GM12878 (cell line): Measurements from ENCODE around the gene COL20A1. TPM values are rescaled to one million over a fixed set of nuclear protein-coding genes. Genes with fewer than 3 reads are reported as not detected.

ENCODE experiments used
- ATAC-seq: fragments of 200-7000 bp; cut with Tn5 transposase; 3 replicates; pipeline ENCODE4 v1.9.1; 2020; ENCODE audit warnings: mild to moderate bottlenecking, moderate library complexity
- BruUV-seq: library from RNA; stranded (reverse); fragments of 400-500 nt; replicated peaks from 2 replicates; lab custom pipeline; 2021; lab: Mats Ljungman, UMichigan
- CTCF ChIA-PET: fragments of 300-600 bp; sonication (Branson Sonifier 250); formaldehyde crosslinking; extraction: SDS; loops from one replicate; lab custom pipeline; 2021; ENCODE audit warnings: inconsistent platforms; lab: Yijun Ruan, JAX
- POLR2A ChIA-PET: fragments of 350-600 bp; formaldehyde crosslinking; extraction: SDS; loops from one replicate; lab custom pipeline; 2021; ENCODE audit warnings: inconsistent platforms; lab: Charles Lee
- RAD21 ChIA-PET: fragments of 300-600 bp; sonication (Branson Sonifier 250); formaldehyde crosslinking; loops from one replicate; lab custom pipeline; 2023; ENCODE audit warnings: antibody characterized with exemption; ENCODE audit not compliant: unreplicated experiment; lab: Charles Lee
- SMC1A ChIA-PET: fragments of 300-600 bp; sonication (Branson Sonifier 250); formaldehyde crosslinking; loops from one replicate; lab custom pipeline; 2023; ENCODE audit not compliant: unreplicated experiment, uncharacterized antibody; lab: Charles Lee
- DNase-seq: peaks from one replicate; pipeline ENCODE4 v3.0.0-alpha.2; 2011; ENCODE audit warnings: low read depth, low spot score
- FAIRE-seq: peaks from 3 replicates; lab custom pipeline; 2011; peaks lifted over from hg19 to GRCh38; lab: Jason Lieb, UNC
- H2AFZ ChIP-seq: 2 replicates; pipeline ENCODE4 v1.6.0; 2011; ENCODE audit warnings: low read depth, low read length, control low read depth; ENCODE audit not compliant: control insufficient read depth
- H3K27ac ChIP-seq: 2 replicates; pipeline ENCODE4 v1.5.1; 2011; ENCODE audit warnings: control low read depth; ENCODE audit not compliant: control insufficient read depth, insufficient read depth
- H3K27me3 ChIP-seq, 2 experiments: replicated peaks in 1 of 2; 2 replicates each; pipeline versions ENCODE4 v1.6.0 to v1.6.1; 2011; ENCODE audit warnings: low read length in 1 of 2; ENCODE audit not compliant: control insufficient read depth in 2 of 2, insufficient read depth in 2 of 2
- H3K36me3 ChIP-seq, 2 experiments: 2 replicates each; pipeline ENCODE4 v1.5.1; 2011; ENCODE audit warnings: low read length in 1 of 2; ENCODE audit not compliant: control insufficient read depth in 2 of 2, insufficient read depth in 2 of 2
- H3K4me1 ChIP-seq: 2 replicates; pipeline ENCODE4 v1.6.1; 2011; ENCODE audit warnings: mild to moderate bottlenecking, low read length, moderate library complexity, mixed read lengths; ENCODE audit not compliant: control insufficient read depth, insufficient read depth
- H3K4me2 ChIP-seq: 2 replicates; pipeline ENCODE4 v1.6.0; 2011; ENCODE audit warnings: control low read depth; ENCODE audit not compliant: control insufficient read depth, insufficient read depth
- H3K4me3 ChIP-seq: fragments of 200-600 bp; sonication (generic); 2 replicates; pipeline ENCODE4 v1.5.1; 2016
- H3K79me2 ChIP-seq: 2 replicates; pipeline ENCODE4 v1.6.0; 2011; ENCODE audit warnings: low read length; ENCODE audit not compliant: control insufficient read depth, insufficient read depth
- H3K9ac ChIP-seq: 2 replicates; pipeline ENCODE4 v1.8.0; 2011; ENCODE audit warnings: low read length, control low read depth, mixed read lengths; ENCODE audit not compliant: control insufficient read depth, insufficient read depth
- H3K9me3 ChIP-seq: replicated peaks from 3 replicates; pipeline ENCODE4 v1.5.1; 2011; ENCODE audit warnings: mild to moderate bottlenecking, low read length; ENCODE audit not compliant: control insufficient read depth, insufficient read depth
- H4K20me1 ChIP-seq: 2 replicates; pipeline ENCODE4 v1.6.0; 2011; ENCODE audit not compliant: control insufficient read depth, insufficient read depth
- BACH1 ChIP-seq: fragments of 450-650 bp; IDR thresholded peaks from 2 replicates; pipeline ENCODE4 v1.6.1; 2017; ENCODE audit warnings: mild to moderate bottlenecking, borderline replicate concordance
- DPF2 ChIP-seq: fragments of 450-650 bp; IDR thresholded peaks from 2 replicates; pipeline ENCODE4 v1.6.1; 2017; ENCODE audit warnings: mild to moderate bottlenecking
- ETV6 ChIP-seq, 2 experiments: fragments of 450-650 bp in 1 of 2; IDR thresholded peaks in 1 of 2; conservative IDR thresholded peaks in 1 of 2; 2 replicates each; pipeline ENCODE4 v1.6.1; 2014; ENCODE audit warnings: antibody characterized with exemption in 1 of 2, borderline replicate concordance in 1 of 2, low read depth in 1 of 2, mild to moderate bottlenecking in 1 of 2, moderate library complexity in 1 of 2
- GATAD2B ChIP-seq: fragments of 450-650 bp; conservative IDR thresholded peaks from 2 replicates; pipeline ENCODE4 v1.6.1; 2017; ENCODE audit warnings: low read depth, mild to moderate bottlenecking, moderate library complexity
- HDGF ChIP-seq: fragments of 450-650 bp; IDR thresholded peaks from 2 replicates; pipeline ENCODE4 v1.6.1; 2016; ENCODE audit warnings: antibody characterized with exemption
- MEF2A ChIP-seq: IDR thresholded peaks from 2 replicates; pipeline ENCODE4 v1.6.1; 2011; ENCODE audit warnings: low read depth, mild to moderate bottlenecking, low read length, moderate library complexity; ENCODE audit not compliant: insufficient read depth
- NBN ChIP-seq: fragments of 450-650 bp; IDR thresholded peaks from 2 replicates; pipeline ENCODE4 v1.6.1; 2016
- NR2C1 ChIP-seq: fragments of 450-650 bp; IDR thresholded peaks from 2 replicates; pipeline ENCODE4 v1.6.1; 2017; ENCODE audit warnings: antibody characterized with exemption, mild to moderate bottlenecking, moderate library complexity
- NRF1 ChIP-seq: conservative IDR thresholded peaks from 2 replicates; pipeline ENCODE4 v1.6.1; 2011; ENCODE audit warnings: mild to moderate bottlenecking, low read depth, low read length, improper control_type of control experiment
- SIN3A ChIP-seq: IDR thresholded peaks from 2 replicates; pipeline ENCODE4 v1.6.1; 2012; ENCODE audit warnings: low read depth, low read length, improper control_type of control experiment
- SP1 ChIP-seq: IDR thresholded peaks from one replicate; pipeline ENCODE4 v1.6.1; 2011; ENCODE audit warnings: low read depth, low read length
- SPI1 ChIP-seq: IDR thresholded peaks from 2 replicates; pipeline ENCODE4 v1.6.1; 2011; ENCODE audit warnings: low read depth, mild to moderate bottlenecking, low read length, moderate library complexity, borderline replicate concordance; ENCODE audit not compliant: insufficient read depth
- SREBF1 ChIP-seq: IDR thresholded peaks from 2 replicates; pipeline ENCODE4 v1.6.1; 2012; ENCODE audit warnings: mild to moderate bottlenecking, low read length
- SUPT20H ChIP-seq: IDR thresholded peaks from 2 replicates; pipeline ENCODE4 v1.6.1; 2011; ENCODE audit warnings: low read depth, mild to moderate bottlenecking, low read length, moderate library complexity, borderline replicate concordance; ENCODE audit not compliant: control insufficient read depth
- TARDBP ChIP-seq: IDR thresholded peaks from 2 replicates; pipeline ENCODE4 v1.6.1; 2016; ENCODE audit warnings: borderline replicate concordance
- ZBTB11 ChIP-seq: fragments of 450-650 bp; formaldehyde crosslinking; IDR thresholded peaks from 2 replicates; pipeline ENCODE4 v1.5.0; 2022; ENCODE audit warnings: mild to moderate bottlenecking, missing genetic modification characterization
- ZNF207 ChIP-seq: fragments of 450-650 bp; IDR thresholded peaks from 2 replicates; pipeline ENCODE4 v1.6.1; 2014; ENCODE audit warnings: antibody characterized with exemption, mild to moderate bottlenecking, borderline replicate concordance
- WGBS: methylation state at CpG from one replicate; pipeline ENCODE4 v1.1.6; 2016; ENCODE audit warnings: low lambda C conversion rate; ENCODE audit not compliant: insufficient replicate concordance, insufficient coverage; ENCODE audit errors: missing lambda C conversion rate; 5-methylcytosine and 5-hydroxymethylcytosine counted together
- in situ Hi-C: fragments of 300-500 bp; cut with MboI; formaldehyde crosslinking; loops from 9 replicates; pipeline ENCODE4 v1.14.3; 2018; ENCODE audit warnings: mixed read lengths
- intact Hi-C: fragments of 100-400 bp; cut with micrococcal nuclease; formaldehyde crosslinking; loops from one replicate; pipeline ENCODE4 v1.14.2; 2022; ENCODE audit not compliant: unreplicated experiment
- polyA plus RNA-seq, 11 experiments: library from polyadenylated mRNA; depleted of rRNA in 4 of 11; unstranded in 6 of 11; stranded (reverse) in 5 of 11; fragments of >200 nt; fragmentation: Nextera tagmentation in 4 of 11; fragmentation: Illumina TruSeq in 1 of 11; extraction: Ambion mirVana in 4 of 11; extraction: Trizol in 1 of 11; gene quantifications; 1 replicate in 1 of 11; 2 replicates in 10 of 11; pipeline versions ENCODE4 v1.2.1 to v1.2.3, GENCODE V29; 2011 to 2016; ENCODE audit warnings: inconsistent platforms in 2 of 11, missing spikeins in 2 of 11, low read depth in 1 of 11
- total RNA-seq, 4 experiments: library from RNA; depleted of rRNA in 3 of 4; stranded (reverse); fragments of >200 nt in 3 of 4; fragmentation: Illumina TruSeq in 1 of 4; extraction: Trizol in 1 of 4; gene quantifications; 2 replicates each; pipeline versions ENCODE4 v1.2.1 to v1.2.3, GENCODE V29; 2013 to 2021

The COL20A1 gene
- total and polyA plus RNA-seq, 10 of the 15 experiments (the other 5 are each of a cell fraction or from before 2014, with no cell fraction given): not detected

GRCh38 chr20:63284981-63285524, 7.9 kb upstream of the COL20A1 start:
- SMC1A ChIA-PET: no interaction called here
- POLR2A ChIA-PET: no interaction called here
- DNase-seq (no peak), ATAC-seq (no peak), FAIRE-seq (no peak)
- in situ Hi-C loops (no loop called here), intact Hi-C loops (no loop called here)
- no peaks in the 10 kb centered on the region for H4K20me1 ChIP-seq
- RAD21 ChIA-PET: no interaction called here
- H3K27ac ChIP-seq: no peak overlapping the region
- peaks cover 6 to 19% of the 10 kb centered on the region in 2 experiments for H3K36me3 ChIP-seq
- H3K9ac ChIP-seq: no peak overlapping the region
- CTCF ChIA-PET: no interaction called here
- no peaks in the 10 kb centered on the region for H3K79me2 ChIP-seq
- no peak overlapping the region for H2AFZ ChIP-seq
- no peaks in the 10 kb centered on the region for H3K27me3 ChIP-seq
- no TSS peak for BruUV-seq
- H3K4me2 ChIP-seq: no peak overlapping the region
- no peaks in the 10 kb centered on the region for H3K4me1 ChIP-seq
- TF ChIP-seq NRF1: no peak
- TF ChIP-seq SIN3A: no peak
- TF ChIP-seq SUPT20H: no peak
- TF ChIP-seq SREBF1: no peak
- TF ChIP-seq ZBTB11 (CRISPR knock-in tag): no peak
- TF ChIP-seq GATAD2B: no peak
- TF ChIP-seq NBN: no peak
- no peak for TF ChIP-seq HDGF
- TF ChIP-seq ETV6 (conservative IDR thresholded peaks at IDR 0.05 in 1 of 2, IDR thresholded peaks at IDR 0.05 in 1 of 2; ENCODE audit: borderline replicate concordance in 1 of 2, low read depth in 1 of 2): no peak
- no peak for TF ChIP-seq TARDBP
- no peak for TF ChIP-seq MEF2A
- TF ChIP-seq NR2C1: no peak
- TF ChIP-seq DPF2: no peak
- no peak for TF ChIP-seq SPI1
- no peak for TF ChIP-seq ZNF207
- no peak for TF ChIP-seq BACH1
- TF ChIP-seq SP1: no peak
- TF ChIP-seq, all 136 proteins: peak for 0
- Histone ChIP-seq H3K4me3 (no peak overlapping the region), H3K9me3 (no peaks in the 10 kb centered on the region)
- WGBS: 82% methylated on average over 12 of the region's 13 CpGs
